Measurements from ENCODE around the gene ROBO1. TPM values are rescaled to one million over a fixed set of nuclear protein-coding genes. Genes with fewer than 3 reads are reported as not detected.

The ROBO1 gene
- total RNA-seq, 3 donors from 2014 or later = 12.7 to 50.7 (median 23.6) TPM

- DNase-seq (ENCODE audit: low spot score in 2 of 2) = no peak
- Histone ChIP-seq H3K36me3 (no peaks in the 10 kb centered on the region), H3K4me1 (no peaks in the 10 kb centered on the region), H3K27me3 (no peaks in the 10 kb centered on the region), H3K27ac (no peak overlapping the region), H3K4me3 (no peak overlapping the region), H3K9me3 (no peaks in the 10 kb centered on the region)
- intact Hi-C loops (cut with DNase I; ENCODE audit: low total_unique reads) = no loop called here
- no peak for TF ChIP-seq POLR2A (IDR thresholded peaks at IDR 0.05)
- no peak for TF ChIP-seq POLR2AphosphoS5 (IDR thresholded peaks at IDR 0.05)
- no peak for TF ChIP-seq CTCF (IDR thresholded peaks at IDR 0.05)
Measured at GRCh38 chr3:78633626-78634025, 1134.2 kb downstream of the ROBO1 start.

GRCh38 chr3:78632925-78633553, 1134.8 kb downstream of the ROBO1 start:
- DNase-seq (ENCODE audit: low spot score in 2 of 2) = no peak
- intact Hi-C loops (cut with DNase I; ENCODE audit: low total_unique reads) = no loop called here
- TF ChIP-seq POLR2AphosphoS5 (IDR thresholded peaks at IDR 0.05) = no peak
- no peak for TF ChIP-seq CTCF (IDR thresholded peaks at IDR 0.05)
- no peak for TF ChIP-seq POLR2A (IDR thresholded peaks at IDR 0.05)

GRCh38 chr3:78629544-78629943, 1138.3 kb downstream of the ROBO1 start:
- Histone ChIP-seq H3K36me3 (no peaks in the 10 kb centered on the region), H3K4me1 (no peaks in the 10 kb centered on the region), H3K27me3 (no peaks in the 10 kb centered on the region), H3K27ac (no peak overlapping the region), H3K9me3 (no peaks in the 10 kb centered on the region), H3K4me3 (no peak overlapping the region)
- no peak for DNase-seq (ENCODE audit: low spot score in 2 of 2)
- TF ChIP-seq CTCF (IDR thresholded peaks at IDR 0.05) = no peak
- no peak for TF ChIP-seq POLR2A (IDR thresholded peaks at IDR 0.05)
- TF ChIP-seq POLR2AphosphoS5 (IDR thresholded peaks at IDR 0.05) = no peak
- intact Hi-C loops (cut with DNase I; ENCODE audit: low total_unique reads) = no loop called here

More at GRCh38 chr3:78632925-78633553, 1134.8 kb downstream of the ROBO1 start:
- no peak overlapping the region for H3K4me3 ChIP-seq
- no peaks in the 10 kb centered on the region for H3K36me3 ChIP-seq
- H3K9me3 ChIP-seq = no peaks in the 10 kb centered on the region
- no peaks in the 10 kb centered on the region for H3K27me3 ChIP-seq
- H3K4me1 ChIP-seq = no peaks in the 10 kb centered on the region
- H3K27ac ChIP-seq = no peak overlapping the region

GRCh38 chr3:78621061-78621716, 1146.6 kb downstream of the ROBO1 start:
- Histone ChIP-seq H3K9me3 (no peaks in the 10 kb centered on the region), H3K27ac (no peak overlapping the region), H3K36me3 (no peaks in the 10 kb centered on the region), H3K4me3 (no peak overlapping the region), H3K4me1 (no peaks in the 10 kb centered on the region), H3K27me3 (no peaks in the 10 kb centered on the region)
- TF ChIP-seq POLR2A (IDR thresholded peaks at IDR 0.05) = no peak
- no peak for TF ChIP-seq CTCF (IDR thresholded peaks at IDR 0.05)
- TF ChIP-seq POLR2AphosphoS5 (IDR thresholded peaks at IDR 0.05) = no peak
- intact Hi-C loops (cut with DNase I; ENCODE audit: low total_unique reads) = no loop called here
- no peak for DNase-seq (ENCODE audit: low spot score in 2 of 2)

GRCh38 chr3:78614486-78614885, 1153.3 kb downstream of the ROBO1 start:
- Histone ChIP-seq H3K4me1 (no peaks in the 10 kb centered on the region), H3K27ac (no peak overlapping the region), H3K4me3 (no peak overlapping the region), H3K27me3 (no peaks in the 10 kb centered on the region), H3K36me3 (no peaks in the 10 kb centered on the region), H3K9me3 (no peaks in the 10 kb centered on the region)
- intact Hi-C loops (cut with DNase I; ENCODE audit: low total_unique reads) = no loop called here
- DNase-seq (ENCODE audit: low spot score in 2 of 2) = no peak
- TF ChIP-seq CTCF (IDR thresholded peaks at IDR 0.05) = no peak
- no peak for TF ChIP-seq POLR2A (IDR thresholded peaks at IDR 0.05)
- no peak for TF ChIP-seq POLR2AphosphoS5 (IDR thresholded peaks at IDR 0.05)
